ENCODE measurements around the gene GLMN.

Gene GLMN, protein sequence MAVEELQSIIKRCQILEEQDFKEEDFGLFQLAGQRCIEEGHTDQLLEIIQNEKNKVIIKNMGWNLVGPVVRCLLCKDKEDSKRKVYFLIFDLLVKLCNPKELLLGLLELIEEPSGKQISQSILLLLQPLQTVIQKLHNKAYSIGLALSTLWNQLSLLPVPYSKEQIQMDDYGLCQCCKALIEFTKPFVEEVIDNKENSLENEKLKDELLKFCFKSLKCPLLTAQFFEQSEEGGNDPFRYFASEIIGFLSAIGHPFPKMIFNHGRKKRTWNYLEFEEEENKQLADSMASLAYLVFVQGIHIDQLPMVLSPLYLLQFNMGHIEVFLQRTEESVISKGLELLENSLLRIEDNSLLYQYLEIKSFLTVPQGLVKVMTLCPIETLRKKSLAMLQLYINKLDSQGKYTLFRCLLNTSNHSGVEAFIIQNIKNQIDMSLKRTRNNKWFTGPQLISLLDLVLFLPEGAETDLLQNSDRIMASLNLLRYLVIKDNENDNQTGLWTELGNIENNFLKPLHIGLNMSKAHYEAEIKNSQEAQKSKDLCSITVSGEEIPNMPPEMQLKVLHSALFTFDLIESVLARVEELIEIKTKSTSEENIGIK

DNA sequence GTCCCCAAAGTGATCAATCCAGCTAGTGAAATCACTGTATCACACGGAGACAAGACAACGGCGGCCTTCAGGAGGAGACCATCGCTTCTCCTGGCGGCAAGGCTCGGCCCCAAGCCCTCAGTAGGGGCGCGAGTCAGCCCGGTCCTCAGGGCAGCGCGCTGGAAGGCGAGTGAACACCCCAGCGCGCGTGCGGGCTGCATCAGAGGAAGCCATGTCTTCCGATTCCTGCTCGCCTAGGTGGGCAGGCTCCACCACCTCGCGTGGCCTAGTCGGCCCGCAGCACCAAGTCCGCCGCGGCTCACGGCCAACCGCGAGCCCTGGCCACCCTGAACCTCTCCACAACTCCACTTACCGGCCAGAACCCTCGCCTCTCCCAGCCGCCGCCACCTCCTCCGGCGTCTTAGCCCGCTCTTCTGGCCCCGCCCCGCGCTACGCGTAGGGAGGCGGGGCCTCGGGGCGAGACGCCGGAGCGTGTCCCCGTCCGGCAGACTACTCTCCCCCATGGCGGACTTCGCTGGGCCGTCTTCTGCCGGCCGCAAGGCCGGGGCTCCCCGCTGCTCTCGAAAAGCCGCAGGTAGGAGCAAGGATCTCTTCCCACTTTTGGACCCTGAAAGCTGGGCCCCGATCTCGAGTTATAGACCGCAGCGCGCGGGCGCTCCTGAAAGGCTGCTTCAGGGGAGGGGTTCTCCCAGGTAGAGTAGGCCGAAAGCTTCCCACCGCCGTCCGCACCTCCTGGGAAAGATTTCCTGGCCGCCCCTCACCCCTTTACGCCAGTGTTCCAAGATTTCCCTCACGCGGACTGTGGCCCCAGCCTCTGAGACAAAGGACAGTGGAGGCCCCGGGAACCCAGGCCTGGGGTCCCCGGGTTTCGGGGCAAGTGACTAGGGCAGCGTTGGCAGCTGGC lies at the start of gene GLMN, which contains the start of gene RPAP2:
GLMN (minus strand) TSS at position 415 of the 904 bp plus-strand sequence. CDS start 988 bp downstream, outside the sequence.
RPAP2 (plus strand) TSS at position 487 of the 904 bp plus-strand sequence; CDS start at position 502, 15 bp downstream.
- no peak for FAIRE-seq

DNA sequence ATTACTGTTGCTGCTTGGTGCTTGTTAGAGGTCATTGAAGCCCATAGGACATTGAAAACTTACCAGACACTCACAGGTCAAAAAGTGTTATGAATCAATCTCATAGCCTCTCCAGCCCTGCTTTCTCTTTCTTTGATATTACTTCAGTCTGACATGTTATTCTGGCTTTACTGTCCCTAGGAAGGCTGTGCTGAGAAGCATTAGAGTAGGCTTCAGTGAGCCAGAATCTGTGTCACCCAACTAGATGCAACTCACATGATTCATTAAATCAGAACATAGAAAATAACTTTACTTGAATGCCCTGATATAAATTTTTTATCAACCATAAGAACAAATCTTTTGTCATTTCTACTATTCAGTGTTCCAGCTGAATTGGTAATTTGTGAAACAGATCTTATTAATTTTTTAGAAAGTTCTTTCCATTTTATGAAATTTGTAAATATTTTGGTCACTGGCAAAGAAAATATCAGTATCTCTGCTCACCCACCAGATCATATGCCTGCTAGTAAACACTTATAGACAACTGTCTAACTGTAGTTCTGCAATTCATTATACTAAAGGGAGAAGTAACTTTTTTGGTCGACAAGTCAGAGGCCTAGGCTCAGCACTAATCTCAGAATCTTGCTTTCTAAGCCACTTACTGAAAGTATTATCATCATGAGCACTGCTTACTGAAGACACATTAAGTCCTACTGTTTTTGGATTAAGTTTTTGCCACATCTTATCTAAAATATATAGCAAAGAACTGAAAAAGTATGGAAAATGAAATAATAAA lies 48.3 kb upstream of the GLMN start:
- no peak for FAIRE-seq

DNA sequence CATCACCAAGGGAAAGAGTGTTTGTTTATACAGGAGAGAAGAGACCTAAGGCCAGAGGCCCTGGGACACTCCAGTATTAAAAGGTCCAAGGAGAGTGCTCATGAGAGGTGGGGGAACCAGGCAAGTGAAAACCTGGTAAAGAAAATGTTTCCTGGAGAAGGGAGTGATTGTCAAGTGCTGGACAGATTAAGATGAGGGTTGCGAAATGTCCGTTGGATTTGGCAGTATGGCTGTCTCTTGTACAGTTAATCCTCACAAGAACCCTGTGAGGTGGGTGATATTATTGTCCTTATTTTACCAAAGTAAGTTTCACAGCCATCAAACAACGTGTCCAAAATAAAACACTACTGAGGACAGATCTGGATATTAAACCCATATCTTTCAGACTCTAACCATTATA lies 44.3 kb upstream of the GLMN start:
- no peak for FAIRE-seq

DNA sequence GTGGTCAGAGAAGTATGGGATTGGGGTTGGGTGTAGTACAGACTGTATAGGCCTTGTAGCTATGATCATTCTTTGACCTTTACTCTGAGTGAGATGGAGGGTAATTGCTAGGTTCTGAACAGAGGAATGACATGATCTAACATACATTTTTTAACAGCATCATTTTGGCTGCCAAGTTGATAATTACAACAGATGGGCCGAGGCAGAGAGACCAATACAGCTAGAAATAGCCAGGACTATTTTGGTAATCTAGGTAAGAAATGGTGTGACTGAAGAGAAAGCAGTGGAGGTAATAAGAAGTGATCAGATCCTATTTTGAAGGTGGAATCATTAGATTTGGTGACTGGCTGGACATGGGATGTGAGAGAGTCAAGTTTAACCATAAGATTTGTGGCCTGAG lies 43.6 kb upstream of the GLMN start:
- no peak for FAIRE-seq

GRCh38 chr1:92340154-92340553 lies 41.4 kb upstream of the GLMN start:
- no peak for FAIRE-seq

- FAIRE-seq: no peak
Observed at GRCh38 chr1:92333668-92334067, 34.9 kb upstream of the GLMN start.

GRCh38 chr1:92329347-92330129 lies 30.8 kb upstream of the GLMN start:
- no peak for FAIRE-seq

GRCh38 chr1:92327794-92328193 lies 29.0 kb upstream of the GLMN start:
- no peak for FAIRE-seq

GRCh38 chr1:92326681-92327080 lies 27.9 kb upstream of the GLMN start:
- FAIRE-seq: no peak

GRCh38 chr1:92324784-92325183 lies 26.0 kb upstream of the GLMN start:
- FAIRE-seq: no peak

DNA sequence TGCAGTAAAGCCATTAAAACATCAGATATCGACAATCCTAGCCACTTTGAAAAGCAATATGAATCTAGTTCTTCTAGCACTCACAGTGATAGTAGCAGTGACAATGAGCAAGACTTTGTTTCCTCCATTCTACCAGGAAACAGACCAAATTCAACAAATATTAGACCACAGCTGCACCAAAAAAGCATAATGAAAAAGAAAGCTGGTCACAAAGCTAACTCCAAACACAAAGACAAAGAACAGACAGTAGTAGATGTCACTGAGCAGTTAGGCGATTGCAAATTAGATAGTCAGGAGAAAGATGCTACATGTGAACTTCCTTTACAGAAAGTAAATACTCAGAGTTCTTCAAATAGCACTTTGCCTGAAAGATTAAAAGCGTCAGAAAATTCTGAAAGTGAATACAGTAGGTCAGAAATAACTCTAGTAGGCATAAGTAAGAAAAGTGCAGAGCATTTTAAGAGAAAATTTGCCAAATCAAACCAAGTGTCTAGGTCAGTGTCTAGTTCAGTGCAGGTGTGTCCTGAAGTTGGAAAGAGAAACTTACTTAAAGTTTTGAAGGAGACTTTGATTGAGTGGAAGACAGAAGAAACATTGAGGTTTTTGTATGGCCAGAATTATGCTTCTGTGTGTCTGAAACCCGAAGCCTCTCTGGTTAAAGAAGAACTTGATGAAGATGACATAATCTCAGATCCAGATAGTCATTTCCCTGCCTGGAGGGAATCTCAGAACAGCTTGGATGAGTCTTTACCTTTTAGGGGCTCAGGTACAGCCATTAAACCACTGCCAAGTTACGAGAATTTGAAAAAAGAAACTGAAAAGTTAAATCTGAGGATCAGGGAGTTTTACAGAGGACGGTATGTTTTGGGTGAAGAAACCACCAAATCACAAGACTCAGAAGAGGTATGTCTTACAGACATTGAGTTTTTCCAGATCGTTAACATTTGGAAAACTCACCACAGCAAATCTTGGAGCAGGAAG lies 25.0 kb upstream of the GLMN start:
- FAIRE-seq: no peak

GRCh38 chr1:92317836-92318493 lies 19.2 kb upstream of the GLMN start:
- FAIRE-seq: no peak

- FAIRE-seq: no peak
Observed at GRCh38 chr1:92315766-92316599, 17.2 kb upstream of the GLMN start.

DNA sequence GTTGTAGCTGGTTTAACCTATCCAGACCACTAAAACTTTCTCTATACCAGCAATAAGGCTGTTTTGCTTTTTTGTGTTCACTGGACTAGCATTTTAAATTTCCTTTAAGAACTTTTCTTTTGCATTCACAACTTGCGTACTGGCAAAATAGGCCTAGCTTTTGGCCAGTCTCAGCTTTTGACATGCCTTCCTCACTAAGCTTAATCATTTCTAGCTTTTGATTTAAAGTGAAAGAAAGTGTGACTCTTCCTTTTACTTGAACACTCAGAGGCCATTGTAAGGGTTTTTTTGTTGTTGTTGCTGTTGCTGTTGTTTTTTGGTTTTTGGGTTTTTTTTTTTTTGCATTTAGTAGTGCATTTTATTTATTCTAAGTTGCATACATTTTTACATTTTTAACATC lies 15.2 kb upstream of the GLMN start:
- no peak for FAIRE-seq

GRCh38 chr1:92310185-92310597 lies 11.4 kb upstream of the GLMN start:
- peak; percentile 95 for FAIRE-seq

DNA sequence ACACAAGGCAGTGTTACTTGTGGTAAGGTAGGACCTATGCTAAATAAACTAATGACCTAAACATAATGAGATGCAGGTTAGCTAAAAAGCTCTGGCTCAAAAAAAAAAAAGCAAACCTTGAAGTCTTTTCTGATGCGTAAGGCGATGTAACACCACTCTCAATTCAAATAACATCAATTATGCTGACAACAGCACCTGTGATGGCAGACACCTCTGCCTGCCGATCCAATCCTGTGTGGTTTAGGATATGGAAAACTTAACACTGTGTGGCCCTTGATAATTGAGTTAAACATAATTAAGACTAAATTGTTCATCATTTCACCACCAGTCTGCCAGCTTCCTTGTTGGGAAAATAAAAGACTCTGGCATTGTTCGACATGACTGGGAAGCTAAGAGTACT lies 9.2 kb upstream of the GLMN start:
- FAIRE-seq: no peak

DNA sequence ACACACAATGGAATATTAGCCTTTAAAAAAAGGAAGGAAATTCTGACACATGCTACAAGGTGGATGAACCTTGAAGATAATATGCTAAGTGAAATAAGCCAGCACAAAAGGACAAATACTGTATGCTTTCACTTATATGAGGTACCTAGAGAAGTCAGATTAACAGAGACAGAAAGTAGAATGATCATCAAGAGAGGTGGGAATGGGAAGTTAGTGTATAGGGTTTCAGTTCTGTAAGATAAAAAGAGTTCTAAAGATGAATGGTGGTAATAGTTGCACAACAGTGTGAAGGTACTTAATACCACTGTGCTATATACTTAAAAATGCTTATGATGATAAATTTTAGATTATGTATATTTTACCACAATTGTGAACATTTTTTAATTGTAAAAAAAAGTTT lies 7.2 kb upstream of the GLMN start:
- FAIRE-seq: peak; percentile 49

GRCh38 chr1:92301021-92301420 lies 2.2 kb upstream of the GLMN start:
- no peak for FAIRE-seq
